DND-41 (cell line): ENCODE results near the gene USP10.

Experiments used
- EZH2 ChIP-seq: IDR thresholded peaks from 3 replicates; pipeline ENCODE4 v1.6.1; 2012; ENCODE audit warnings: borderline replicate concordance, low read depth, mild to moderate bottlenecking, moderate library complexity, low read length, inconsistent platforms; ENCODE audit not compliant: severe bottlenecking
- TF ChIP-seq, protein P1 (sequence below): IDR thresholded peaks from 2 replicates; pipeline ENCODE4 v1.5.1; 2012; ENCODE audit warnings: borderline replicate concordance, low read length, moderate library complexity, mild to moderate bottlenecking; ENCODE audit not compliant: poor library complexity, severe bottlenecking; ENCODE audit errors: extremely low read depth

DNA sequence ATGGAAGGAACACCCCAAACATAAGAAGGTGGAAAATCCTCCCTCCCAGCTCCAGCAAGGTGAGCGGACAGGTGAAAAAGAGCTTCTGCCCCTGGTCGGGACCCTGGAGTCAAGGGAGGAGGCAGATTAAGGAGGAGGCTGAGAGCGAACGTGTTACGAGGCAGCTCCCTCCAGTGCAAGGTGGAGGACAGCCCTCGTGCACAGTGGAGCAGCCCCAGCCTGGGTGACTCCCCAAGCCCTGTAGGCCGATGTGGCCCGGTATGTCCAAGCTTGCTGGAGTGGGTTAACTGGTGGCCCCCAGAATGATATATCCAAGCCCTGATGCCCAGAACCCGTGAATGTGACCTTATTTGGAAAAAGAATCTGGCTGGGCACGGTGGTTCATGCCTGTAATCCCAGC lies 104.5 kb downstream of the USP10 start:
- TF ChIP-seq EZH2, result no peak
- TF ChIP-seq, protein P1, sequence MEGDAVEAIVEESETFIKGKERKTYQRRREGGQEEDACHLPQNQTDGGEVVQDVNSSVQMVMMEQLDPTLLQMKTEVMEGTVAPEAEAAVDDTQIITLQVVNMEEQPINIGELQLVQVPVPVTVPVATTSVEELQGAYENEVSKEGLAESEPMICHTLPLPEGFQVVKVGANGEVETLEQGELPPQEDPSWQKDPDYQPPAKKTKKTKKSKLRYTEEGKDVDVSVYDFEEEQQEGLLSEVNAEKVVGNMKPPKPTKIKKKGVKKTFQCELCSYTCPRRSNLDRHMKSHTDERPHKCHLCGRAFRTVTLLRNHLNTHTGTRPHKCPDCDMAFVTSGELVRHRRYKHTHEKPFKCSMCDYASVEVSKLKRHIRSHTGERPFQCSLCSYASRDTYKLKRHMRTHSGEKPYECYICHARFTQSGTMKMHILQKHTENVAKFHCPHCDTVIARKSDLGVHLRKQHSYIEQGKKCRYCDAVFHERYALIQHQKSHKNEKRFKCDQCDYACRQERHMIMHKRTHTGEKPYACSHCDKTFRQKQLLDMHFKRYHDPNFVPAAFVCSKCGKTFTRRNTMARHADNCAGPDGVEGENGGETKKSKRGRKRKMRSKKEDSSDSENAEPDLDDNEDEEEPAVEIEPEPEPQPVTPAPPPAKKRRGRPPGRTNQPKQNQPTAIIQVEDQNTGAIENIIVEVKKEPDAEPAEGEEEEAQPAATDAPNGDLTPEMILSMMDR, result no peak
